ENCODE results near the gene NAPSA. TPM values are rescaled to one million over a fixed set of nuclear protein-coding genes. Genes with fewer than 3 reads are reported as not detected.

The NAPSA gene
- total RNA-seq, 2 donors from 2014 or later = 0.31 TPM; not detected in 1

DNA sequence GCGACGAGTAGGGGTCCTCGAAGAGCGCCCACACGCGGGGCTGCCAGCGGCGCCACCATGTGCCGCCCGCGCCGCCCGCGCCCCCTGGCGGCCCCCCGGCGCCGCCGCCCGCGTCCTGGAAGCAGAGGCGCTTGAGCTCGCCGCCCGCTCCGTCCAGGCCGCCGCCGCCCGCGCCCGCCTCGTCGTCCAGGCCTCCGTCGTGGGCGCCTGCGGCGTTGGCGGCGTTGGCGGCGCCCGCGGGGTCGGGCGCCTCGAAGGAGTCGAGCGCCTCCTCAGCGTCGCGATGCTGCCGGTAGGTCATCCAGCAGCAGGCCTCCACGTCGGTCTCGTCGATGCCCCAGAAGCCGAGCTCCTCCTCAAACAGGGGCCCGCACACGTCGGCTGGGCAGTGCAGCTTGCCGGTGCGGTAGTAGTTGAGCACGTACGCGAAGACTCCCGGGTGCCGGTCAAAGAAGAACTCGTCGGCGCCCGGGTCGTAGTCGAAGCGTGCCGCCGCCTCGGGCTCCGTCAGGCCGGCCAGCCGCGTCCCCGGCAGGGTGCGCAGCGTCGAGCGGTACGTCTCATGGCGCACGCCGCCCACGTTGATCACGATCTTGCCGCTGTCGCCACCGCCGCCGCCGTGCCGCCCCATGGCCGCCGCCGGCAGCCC is 37.1 kb downstream of the NAPSA start:
- H3K27ac ChIP-seq = no peak overlapping the region
- H3K27me3 ChIP-seq = no peaks in the 10 kb centered on the region
- TF ChIP-seq, protein P1, sequence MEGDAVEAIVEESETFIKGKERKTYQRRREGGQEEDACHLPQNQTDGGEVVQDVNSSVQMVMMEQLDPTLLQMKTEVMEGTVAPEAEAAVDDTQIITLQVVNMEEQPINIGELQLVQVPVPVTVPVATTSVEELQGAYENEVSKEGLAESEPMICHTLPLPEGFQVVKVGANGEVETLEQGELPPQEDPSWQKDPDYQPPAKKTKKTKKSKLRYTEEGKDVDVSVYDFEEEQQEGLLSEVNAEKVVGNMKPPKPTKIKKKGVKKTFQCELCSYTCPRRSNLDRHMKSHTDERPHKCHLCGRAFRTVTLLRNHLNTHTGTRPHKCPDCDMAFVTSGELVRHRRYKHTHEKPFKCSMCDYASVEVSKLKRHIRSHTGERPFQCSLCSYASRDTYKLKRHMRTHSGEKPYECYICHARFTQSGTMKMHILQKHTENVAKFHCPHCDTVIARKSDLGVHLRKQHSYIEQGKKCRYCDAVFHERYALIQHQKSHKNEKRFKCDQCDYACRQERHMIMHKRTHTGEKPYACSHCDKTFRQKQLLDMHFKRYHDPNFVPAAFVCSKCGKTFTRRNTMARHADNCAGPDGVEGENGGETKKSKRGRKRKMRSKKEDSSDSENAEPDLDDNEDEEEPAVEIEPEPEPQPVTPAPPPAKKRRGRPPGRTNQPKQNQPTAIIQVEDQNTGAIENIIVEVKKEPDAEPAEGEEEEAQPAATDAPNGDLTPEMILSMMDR (IDR thresholded peaks at IDR 0.05) = peak in 1 of 2 donors; percentile 21
- no peaks in the 10 kb centered on the region for H3K36me3 ChIP-seq
- H3K9me3 ChIP-seq = no peaks in the 10 kb centered on the region
- no peak for DNase-seq (ENCODE audit: low spot score)
- H3K4me3 ChIP-seq = peak overlapping the region; percentile 17 to 42
- H3K4me1 ChIP-seq = peaks cover 0 to 51% of the 10 kb centered on the region in 2 donors

DNA sequence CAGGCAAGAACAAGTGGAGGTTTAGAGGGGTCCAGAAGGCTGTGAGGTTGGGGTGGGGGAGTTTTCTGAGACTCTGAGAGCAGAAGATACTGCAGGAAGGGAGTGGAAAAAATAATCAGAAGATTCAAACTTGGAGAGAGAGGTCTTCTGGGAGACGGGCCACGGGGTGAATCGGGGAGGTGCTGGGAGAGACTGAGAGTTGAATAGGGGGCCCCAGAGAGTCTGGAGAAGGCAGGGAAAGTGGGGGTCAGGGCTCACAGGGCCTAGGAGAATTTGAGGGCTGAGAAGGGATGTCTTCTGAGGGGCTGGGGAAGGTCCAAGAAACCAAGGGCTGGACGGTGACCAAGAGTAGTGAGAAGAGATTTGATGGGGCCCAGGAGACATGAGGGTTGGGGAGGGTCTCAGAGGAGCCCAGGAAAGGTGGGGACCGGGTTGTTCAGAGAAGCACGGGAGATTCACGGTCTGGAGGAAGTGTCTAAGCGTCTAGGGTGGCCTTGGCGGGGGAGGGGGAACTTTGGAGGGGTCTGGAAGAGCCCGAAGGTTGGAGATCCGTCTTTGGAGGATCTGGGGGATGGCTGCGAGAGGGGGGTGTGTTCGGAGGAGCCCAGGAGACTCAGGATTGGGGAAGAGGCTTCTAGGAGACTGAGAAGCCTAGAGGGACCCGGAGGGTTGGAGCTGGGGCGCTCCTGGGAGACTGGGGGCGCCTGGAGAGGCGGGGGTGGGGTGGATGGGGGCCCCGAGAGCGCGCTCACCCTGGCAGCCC is 37.8 kb downstream of the NAPSA start:
- Histone ChIP-seq H3K9me3 (no peaks in the 10 kb centered on the region), H3K4me1 (peaks cover 0 to 46% of the 10 kb centered on the region in 2 donors), H3K4me3 (no peak overlapping the region), H3K27ac (no peak overlapping the region), H3K36me3 (no peaks in the 10 kb centered on the region), H3K27me3 (no peaks in the 10 kb centered on the region)
- DNase-seq (ENCODE audit: low spot score) = no peak
- TF ChIP-seq, protein P1 (IDR thresholded peaks at IDR 0.05) = no peak

DNA sequence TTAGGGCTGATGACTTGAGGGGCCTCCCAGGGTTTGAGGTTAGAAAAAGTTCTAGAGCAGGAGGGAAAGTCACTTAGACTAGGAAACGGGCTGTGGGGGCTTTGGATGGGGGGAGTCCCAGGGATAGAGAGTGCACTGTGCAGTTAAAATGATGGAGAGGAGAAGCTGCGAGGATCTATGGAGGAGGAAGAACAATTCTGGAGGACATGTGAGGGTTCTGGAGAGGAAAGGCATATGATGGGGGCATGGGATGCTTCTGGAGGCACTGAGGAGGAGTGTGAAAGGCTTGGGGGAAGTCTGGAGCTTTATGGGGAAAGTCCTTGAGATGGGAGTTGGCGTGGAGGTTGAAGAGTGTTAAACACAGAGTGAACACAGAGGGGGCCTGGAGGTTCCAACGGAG is 38.4 kb downstream of the NAPSA start:
- no peak for DNase-seq (ENCODE audit: low spot score)
- Histone ChIP-seq H3K9me3 (no peaks in the 10 kb centered on the region), H3K27me3 (no peaks in the 10 kb centered on the region), H3K27ac (no peak overlapping the region), H3K36me3 (no peaks in the 10 kb centered on the region), H3K4me1 (peaks cover 0 to 40% of the 10 kb centered on the region in 2 donors), H3K4me3 (no peak overlapping the region)
- TF ChIP-seq, protein P1 (IDR thresholded peaks at IDR 0.05) = no peak

DNA sequence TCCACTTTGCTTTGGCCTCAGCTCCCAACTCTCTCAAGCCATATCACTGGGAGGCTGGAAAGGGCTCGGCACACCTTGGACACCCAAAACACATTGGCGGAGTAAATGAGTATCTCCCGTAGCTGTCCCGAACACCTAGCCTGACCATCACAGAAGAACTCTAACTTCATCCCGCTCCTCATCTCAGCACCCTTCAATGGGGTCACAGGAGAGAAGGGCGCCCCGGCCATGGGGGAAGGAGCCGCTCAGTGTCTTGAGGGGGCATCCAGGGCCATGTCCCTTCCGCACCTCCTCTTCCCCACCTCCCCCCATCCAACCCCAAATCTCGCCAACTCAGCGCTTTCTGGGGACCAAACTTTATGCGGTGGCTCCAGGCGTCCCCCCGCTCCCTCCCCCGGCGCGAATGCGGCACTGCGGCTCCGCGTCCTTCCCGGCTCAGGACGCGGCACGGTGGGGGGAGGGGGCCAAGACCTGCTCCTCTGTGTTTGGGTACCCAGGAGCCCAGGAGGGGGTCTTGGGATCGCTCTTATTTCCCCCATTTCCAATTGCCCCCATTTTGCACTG is 39.3 kb downstream of the NAPSA start:
- no peak for DNase-seq (ENCODE audit: low spot score)
- H3K9me3 ChIP-seq = no peaks in the 10 kb centered on the region
- peaks cover 0 to 36% of the 10 kb centered on the region in 2 donors for H3K4me1 ChIP-seq
- H3K36me3 ChIP-seq = no peaks in the 10 kb centered on the region
- H3K27ac ChIP-seq = no peak overlapping the region
- no peak overlapping the region for H3K4me3 ChIP-seq
- TF ChIP-seq, protein P1 (IDR thresholded peaks at IDR 0.05) = no peak
- no peaks in the 10 kb centered on the region for H3K27me3 ChIP-seq

DNA sequence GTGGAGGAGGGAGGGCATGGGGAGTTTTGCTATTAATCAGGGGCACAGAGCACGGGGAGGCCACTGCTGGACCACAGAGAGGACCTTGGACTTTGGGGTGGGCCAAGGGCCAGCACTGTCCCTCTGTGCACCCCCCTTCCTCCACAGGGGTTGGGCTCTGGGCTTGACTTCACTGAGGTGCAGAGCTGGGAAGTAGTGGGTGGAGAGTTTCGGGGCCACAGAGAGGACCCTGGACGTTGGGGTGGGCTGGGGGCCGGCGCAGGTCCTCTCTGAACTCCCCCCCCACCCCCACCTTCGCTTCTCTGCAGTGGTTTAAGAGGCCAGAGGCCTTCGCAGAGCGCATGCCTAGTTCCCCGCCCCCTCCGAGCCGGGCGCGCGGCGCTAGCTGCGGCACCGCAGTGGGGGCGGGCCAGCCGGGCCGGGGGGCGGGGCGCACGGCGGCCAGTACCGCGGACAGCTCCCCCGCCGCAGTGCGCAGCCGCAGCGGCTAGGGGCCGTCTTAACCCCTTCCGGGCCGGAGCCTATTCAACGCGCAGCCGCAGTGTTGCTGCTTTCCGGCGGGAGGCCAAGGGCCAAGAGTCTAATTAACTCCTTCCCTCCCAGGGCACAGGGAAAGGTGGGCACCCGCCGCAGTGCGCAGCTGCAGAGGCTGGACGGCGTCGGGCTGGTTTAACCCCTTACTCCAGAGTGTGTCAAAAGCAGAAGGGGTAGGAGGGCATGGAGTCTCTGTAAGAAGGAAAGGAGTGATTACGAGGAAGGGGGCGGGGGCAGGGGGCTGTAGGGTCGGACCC is 39.9 kb downstream of the NAPSA start:
- H3K4me1 ChIP-seq = peaks cover 0 to 29% of the 10 kb centered on the region in 2 donors
- H3K36me3 ChIP-seq = no peaks in the 10 kb centered on the region
- no peak overlapping the region for H3K27ac ChIP-seq
- no peaks in the 10 kb centered on the region for H3K9me3 ChIP-seq
- DNase-seq (ENCODE audit: low spot score) = no peak
- TF ChIP-seq, protein P1 (IDR thresholded peaks at IDR 0.05) = no peak
- no peak overlapping the region for H3K4me3 ChIP-seq
- H3K27me3 ChIP-seq = no peaks in the 10 kb centered on the region
